RPMI8226 (cell line): ENCODE measurements around the gene TRERF1.
A peak's percentile ranks its signal among the peaks of the same experiment; 100 is the strongest.

Experiments
- DNase-seq: peaks from one replicate; pipeline ENCODE4 v3.0.0-alpha.2; 2015

The TRERF1 gene

GRCh38 chr6:42390228-42390934, 61.3 kb downstream of the TRERF1 start:
- DNase-seq, result no peak

GRCh38 chr6:42389736-42390135, 62.0 kb downstream of the TRERF1 start:
- DNase-seq, result no peak

DNA sequence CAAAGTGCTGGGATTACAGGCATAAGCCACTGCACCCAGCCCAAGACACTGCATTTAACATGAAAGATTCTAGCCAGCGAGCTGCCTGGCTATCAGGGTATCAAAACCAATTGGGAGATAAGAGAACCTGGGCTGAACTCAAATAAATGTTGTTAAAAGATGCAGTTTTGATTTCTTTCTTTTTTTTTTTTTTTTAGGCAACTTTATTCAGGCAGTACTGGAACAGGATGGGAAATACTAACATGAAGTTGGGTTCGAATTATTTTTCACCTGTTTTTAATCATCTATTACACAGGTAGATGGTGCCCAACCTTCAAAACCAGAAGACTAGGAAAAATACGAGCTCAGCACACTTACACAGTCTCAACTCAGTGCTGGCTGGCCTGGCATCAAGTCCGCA, 63.7 kb downstream of the TRERF1 start:
- no peak for DNase-seq

GRCh38 chr6:42387336-42387735, 64.4 kb downstream of the TRERF1 start:
- DNase-seq, result no peak

GRCh38 chr6:42385339-42385738, 66.4 kb downstream of the TRERF1 start:
- DNase-seq, result no peak

DNA sequence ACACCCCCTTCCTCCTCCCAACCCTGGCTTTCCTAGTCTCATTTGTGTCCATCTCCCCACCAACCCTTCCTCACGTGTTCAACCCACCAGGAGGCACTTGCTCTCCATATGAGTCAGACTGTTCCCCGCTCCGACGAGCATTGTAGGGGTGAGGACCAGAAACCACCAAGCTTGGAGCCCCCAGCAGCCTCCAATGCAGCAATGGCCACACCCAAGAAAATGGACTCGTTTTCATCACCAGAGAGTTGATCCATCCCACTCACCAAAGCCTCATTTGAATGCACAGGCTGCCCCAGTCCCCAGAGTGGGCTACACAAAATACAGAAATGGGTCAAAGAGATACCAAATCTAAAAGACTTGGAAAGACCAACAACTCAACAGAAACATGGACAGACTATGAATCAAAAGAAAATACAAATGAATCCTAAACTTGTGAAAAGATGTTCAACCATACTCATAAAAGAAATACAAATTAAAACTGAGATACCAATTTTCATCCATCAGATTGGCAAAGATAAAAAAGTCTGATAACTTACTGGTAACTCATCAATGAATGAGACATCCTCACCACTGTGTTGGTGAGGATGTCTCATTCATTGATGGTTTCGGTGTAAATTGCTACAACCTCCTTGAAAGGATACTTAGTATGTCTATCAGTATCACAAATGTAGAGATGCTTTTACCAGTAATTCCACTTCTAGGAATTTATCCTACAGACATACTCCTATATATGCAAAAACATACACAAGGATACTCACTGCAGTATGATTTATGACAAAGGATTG, 68.1 kb downstream of the TRERF1 start:
- no peak for DNase-seq

GRCh38 chr6:42381850-42382249, 69.9 kb downstream of the TRERF1 start:
- DNase-seq, result no peak

DNA sequence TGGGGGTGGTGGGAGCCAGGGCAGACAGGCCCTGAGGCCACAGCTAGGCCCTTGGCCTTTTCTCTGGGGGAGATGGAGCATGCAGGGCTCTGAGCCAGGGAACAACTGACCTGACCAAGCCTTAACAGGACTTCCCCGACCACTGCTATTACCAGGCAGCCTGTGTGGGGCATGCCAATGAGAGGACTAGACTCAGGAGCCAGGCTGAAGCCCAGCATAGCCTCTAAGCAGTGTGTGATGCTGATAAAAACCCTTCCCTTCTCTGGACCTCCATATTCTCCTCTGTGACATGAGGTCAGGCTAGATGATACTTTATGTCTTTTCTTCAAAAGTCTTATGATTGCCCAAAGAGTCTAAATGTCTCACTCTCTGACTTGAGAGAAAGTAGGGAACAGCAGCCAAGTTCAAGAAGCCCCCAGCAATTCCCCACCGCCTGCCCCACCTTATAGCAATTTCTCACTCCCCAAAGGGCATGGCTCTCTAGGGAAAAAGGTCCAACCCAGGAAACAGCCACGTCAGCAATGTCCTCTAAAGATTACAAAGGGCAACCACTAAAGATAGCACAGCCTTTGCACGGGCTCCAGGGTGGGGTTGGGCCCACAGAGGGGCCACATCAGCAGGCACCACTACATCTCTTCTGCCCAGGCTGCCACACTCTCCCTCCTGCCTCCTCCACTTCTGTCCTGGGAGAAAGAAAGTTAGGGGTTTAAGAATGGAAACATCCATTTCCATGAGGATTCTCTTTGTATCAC, 71.3 kb downstream of the TRERF1 start:
- DNase-seq, result no peak

GRCh38 chr6:42378536-42378935, 73.2 kb downstream of the TRERF1 start:
- no peak for DNase-seq

GRCh38 chr6:42378125-42378524, 73.6 kb downstream of the TRERF1 start:
- no peak for DNase-seq

- DNase-seq, result no peak
Measured at GRCh38 chr6:42375007-42375635, 76.6 kb downstream of the TRERF1 start.

DNA sequence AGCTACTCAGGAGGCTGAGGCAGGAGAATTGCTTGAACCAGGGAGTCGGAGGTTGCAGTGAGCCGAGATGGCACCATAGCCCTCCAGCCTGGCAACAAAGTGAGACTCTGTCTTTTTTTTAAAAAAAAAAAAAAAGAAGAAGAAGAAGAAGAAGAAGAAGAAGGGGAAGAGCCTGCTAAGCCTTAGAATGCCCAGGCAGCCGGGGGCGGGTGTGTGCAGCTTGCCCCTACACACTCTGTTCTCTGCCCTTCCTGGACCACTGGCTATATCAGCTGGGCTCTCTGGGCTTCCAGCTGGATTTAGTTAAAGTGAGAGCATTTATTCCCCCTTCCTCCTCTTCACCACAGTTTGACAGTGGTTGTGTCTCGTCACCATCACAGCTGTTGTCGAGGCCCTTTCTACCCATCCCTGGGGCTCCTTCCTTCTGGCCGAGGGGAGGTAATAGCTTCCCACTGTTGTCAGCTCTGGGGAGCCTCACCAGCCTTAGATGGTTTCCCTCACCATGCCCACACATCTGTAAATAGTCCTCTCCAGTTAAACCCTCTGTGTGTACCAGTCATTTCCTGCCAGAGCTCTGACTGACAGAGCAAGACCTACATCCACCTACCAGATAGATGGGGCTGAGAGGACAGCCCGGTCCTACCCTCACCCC, 77.6 kb downstream of the TRERF1 start:
- DNase-seq, result no peak

DNA sequence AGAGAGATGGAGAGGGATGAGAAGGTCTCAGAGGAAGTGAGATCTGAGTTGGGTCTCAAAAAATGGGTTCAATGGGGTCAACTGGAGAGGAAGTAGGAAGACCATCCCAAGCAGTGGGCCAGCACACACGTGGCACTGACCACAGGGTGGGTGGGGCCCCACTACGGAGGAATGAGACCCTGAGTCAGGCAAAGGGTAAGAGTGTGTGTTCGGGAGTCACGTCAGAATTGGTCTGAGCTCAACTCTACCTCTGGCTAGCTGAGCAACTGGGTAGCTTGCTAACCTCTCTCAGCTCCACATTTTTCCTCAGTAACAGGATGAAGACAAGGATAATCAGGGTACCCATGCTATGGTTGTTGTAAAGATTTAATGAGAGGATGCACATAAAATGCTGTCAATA, 79.0 kb downstream of the TRERF1 start:
- DNase-seq, result no peak

GRCh38 chr6:42370323-42370985, 81.3 kb downstream of the TRERF1 start:
- DNase-seq, result no peak

- peak; percentile 4 for DNase-seq
Measured at GRCh38 chr6:42369568-42369967, 82.2 kb downstream of the TRERF1 start.

DNA sequence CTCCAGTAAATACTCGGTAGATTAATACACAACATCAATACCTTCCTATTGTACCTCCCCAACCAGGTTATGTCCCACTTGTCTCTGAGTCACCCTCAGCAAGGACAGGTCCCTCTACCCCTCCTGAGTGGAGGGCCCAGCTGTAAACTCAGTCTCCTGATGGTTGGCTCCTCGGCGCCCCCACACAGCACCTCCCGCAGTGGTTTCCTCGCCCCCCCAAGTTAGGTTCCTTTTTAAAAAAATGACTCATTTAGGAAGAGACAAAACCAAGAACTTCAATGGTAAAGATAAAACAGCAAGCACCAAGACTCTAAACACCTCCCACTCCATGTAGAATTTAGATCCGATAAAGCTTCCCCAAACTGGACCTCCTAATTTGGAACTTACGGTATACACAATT, 83.5 kb downstream of the TRERF1 start:
- no peak for DNase-seq

GRCh38 chr6:42367353-42368011, 84.2 kb downstream of the TRERF1 start:
- peak; percentile 21 for DNase-seq

- DNase-seq, result no peak
Measured at GRCh38 chr6:42366999-42367352, 84.8 kb downstream of the TRERF1 start.

DNA sequence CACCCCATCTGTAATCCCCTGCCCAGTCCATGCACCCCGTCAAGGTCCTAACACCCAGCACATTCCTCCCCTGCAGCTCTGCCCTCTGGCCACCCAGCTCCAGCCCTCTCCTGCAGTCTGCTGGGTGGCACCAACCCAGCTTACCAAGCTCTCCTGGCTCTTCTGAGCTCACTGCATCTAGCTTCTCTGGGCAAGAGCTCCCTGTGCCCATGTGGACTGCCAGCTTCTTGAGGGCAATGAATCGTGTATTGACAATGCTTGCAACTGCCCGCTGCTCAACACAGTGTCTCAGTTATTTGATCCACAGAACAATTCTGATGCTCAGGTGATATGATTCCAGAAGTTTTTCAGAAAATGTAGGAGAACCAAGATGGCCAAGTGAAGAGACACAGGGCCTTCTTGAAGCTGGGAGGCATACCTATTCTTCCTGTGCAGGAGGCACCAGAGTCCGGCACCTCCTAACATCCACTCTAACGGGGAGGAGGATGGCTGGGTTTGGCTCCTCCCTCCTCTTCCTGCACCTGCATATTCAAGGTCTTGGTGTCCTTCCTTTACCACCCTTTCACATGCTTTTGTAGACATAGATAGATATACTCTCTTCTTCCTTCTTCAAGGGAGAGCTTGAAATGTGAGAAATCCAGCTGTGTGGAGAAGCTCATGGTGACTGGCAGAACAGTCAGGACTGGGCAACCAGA, 85.6 kb downstream of the TRERF1 start:
- DNase-seq, result no peak

GRCh38 chr6:42365021-42365420, 86.7 kb downstream of the TRERF1 start:
- no peak for DNase-seq
